K562 (cell line): ENCODE measurements around the gene RND1. TPM values are rescaled to one million over a fixed set of nuclear protein-coding genes. Genes with fewer than 3 reads are reported as not detected.

Experiments
- ATF2 ChIP-seq: sonication (generic); formaldehyde crosslinking; IDR thresholded peaks from 2 replicates; pipeline ENCODE4 v1.8.1; 2022; ENCODE audit warnings: missing genetic modification reagents
- ATF7 ChIP-seq: fragments of 450-650 bp; IDR thresholded peaks from 2 replicates; pipeline ENCODE4 v1.7.1; 2014; ENCODE audit warnings: mild to moderate bottlenecking, moderate library complexity
- CBFB ChIP-seq: sonication (generic); formaldehyde crosslinking; IDR thresholded peaks from 2 replicates; pipeline ENCODE4 v1.4.0; 2020; ENCODE audit warnings: mild to moderate bottlenecking, missing genetic modification reagents
- ELK3 ChIP-seq: fragments of 450-650 bp; formaldehyde crosslinking; IDR thresholded peaks from 2 replicates; pipeline ENCODE4 v1.4.0; 2020; ENCODE audit warnings: mild to moderate bottlenecking
- NFRKB ChIP-seq: fragments of 450-650 bp; IDR thresholded peaks from 2 replicates; pipeline ENCODE4 v1.6.1; 2016; ENCODE audit warnings: low read depth
- POLR2A ChIP-seq: fragments of 450-650 bp; conservative IDR thresholded peaks from 2 replicates; pipeline ENCODE4 v1.6.1; 2016
- RBM14 ChIP-seq: fragments of 200-400 bp; formaldehyde crosslinking; IDR thresholded peaks from 2 replicates; pipeline ENCODE4 v1.6.1; 2018; ENCODE audit warnings: low read depth, mild to moderate bottlenecking, low read length, moderate library complexity, borderline replicate concordance; ENCODE audit not compliant: insufficient read depth
- SMAD2 ChIP-seq: fragments of 150-350 bp; IDR thresholded peaks from 2 replicates; pipeline ENCODE4 v1.6.1; 2014; ENCODE audit warnings: low read depth, mild to moderate bottlenecking, low read length
- SMARCE1 ChIP-seq: fragments of 450-650 bp; IDR thresholded peaks from 2 replicates; pipeline ENCODE4 v1.7.1; 2016; ENCODE audit warnings: mild to moderate bottlenecking
- SREBF1 ChIP-seq: fragments of 150-350 bp; IDR thresholded peaks from 2 replicates; pipeline ENCODE4 v1.6.1; 2014; ENCODE audit warnings: antibody characterized with exemption, low read depth, low read length, borderline replicate concordance
- TCF15 ChIP-seq: fragments of 250-450 bp; sonication (Bioruptor Pico); IDR thresholded peaks from 2 replicates; pipeline ENCODE4 v1.8.0; 2022; ENCODE audit warnings: moderate library complexity, mild to moderate bottlenecking, inconsistent platforms
- THRA ChIP-seq: fragments of 450-650 bp; IDR thresholded peaks from 2 replicates; pipeline ENCODE4 v1.6.1; 2017; ENCODE audit warnings: mild to moderate bottlenecking, moderate library complexity
- THRB ChIP-seq: fragments of 450-650 bp; formaldehyde crosslinking; conservative IDR thresholded peaks from 2 replicates; pipeline ENCODE4 v1.4.0; 2022; ENCODE audit warnings: mild to moderate bottlenecking, missing genetic modification characterization
- ZBTB26 ChIP-seq: fragments of 450-650 bp; formaldehyde crosslinking; IDR thresholded peaks from 2 replicates; pipeline ENCODE4 v1.4.0; 2022; ENCODE audit warnings: missing genetic modification characterization
- ZNF57 ChIP-seq: fragments of 450-650 bp; formaldehyde crosslinking; IDR thresholded peaks from 2 replicates; pipeline ENCODE4 v1.4.0; 2020; ENCODE audit warnings: mild to moderate bottlenecking, moderate library complexity
- ZNF699 ChIP-seq: fragments of 250-450 bp; sonication (Bioruptor Pico); IDR thresholded peaks from 2 replicates; pipeline ENCODE4 v1.8.0; 2021; ENCODE audit warnings: mild to moderate bottlenecking, moderate library complexity; ENCODE audit not compliant: insufficient replicate concordance
- polyA plus RNA-seq, 8 experiments: library from polyadenylated mRNA; depleted of rRNA in 4 of 8; stranded (reverse) in 5 of 8; unstranded in 3 of 8; fragments of >200 nt; fragmentation: Nextera tagmentation in 2 of 8; fragmentation: Illumina TruSeq in 1 of 8; extraction: Ambion mirVana in 2 of 8; extraction: Trizol in 1 of 8; gene quantifications; 2 replicates each; pipeline versions ENCODE4 v1.2.1 to v1.2.3, GENCODE V29; 2011 to 2014; ENCODE audit warnings: inconsistent platforms in 1 of 8, missing spikeins in 1 of 8
- total RNA-seq, 7 experiments: library from RNA; depleted of rRNA in 6 of 7; stranded (reverse); fragments of >200 nt in 6 of 7; fragmentation: Illumina TruSeq in 2 of 7; extraction: Trizol in 2 of 7; gene quantifications; 2 replicates each; pipeline versions ENCODE4 v1.2.1 to v1.2.3, GENCODE V29; 2011 to 2021; ENCODE audit warnings: low replicate concordance in 1 of 7

The RND1 gene
- total and polyA plus RNA-seq, 9 of the 15 experiments (the other 6 are each of a cell fraction or from before 2014, with no cell fraction given), result 0.18 to 0.78 (median 0.58) TPM; not detected in 2

- TF ChIP-seq THRB (CRISPR knock-in tag) (peak; percentile 89; the same call in 1 of the 2 replicates), SMARCE1 (peak; percentile 67; the same call in 1 of the 2 replicates), ZNF699 (CRISPR knock-in tag) (no peak), RBM14 (no peak), ZBTB26 (CRISPR knock-in tag) (peak; percentile 88; the same call in 1 of the 2 replicates), SREBF1 (no peak), CBFB (CRISPR knock-in tag) (no peak), TCF15 (CRISPR knock-in tag) (no peak), THRA (no peak), SMAD2 (no peak), ATF7 (no peak), ELK3 (CRISPR knock-in tag) (no peak), ZNF57 (CRISPR knock-in tag) (no peak; the same call in 1 of the 2 replicates), POLR2A (peak; percentile 90), ATF2 (no peak), NFRKB (0 out of 2 replicates have a peak, but pooled peaks have one; percentile 39)
These were observed 50.3 kb downstream of the RND1 start (continued) for GRCh38 chr12:48815126-48816110.
